Daoy (cell line): ENCODE measurements around the gene MPL. TPM values are rescaled to one million over a fixed set of nuclear protein-coding genes. Genes with fewer than 3 reads are reported as not detected.

ENCODE experiments used
- DNase-seq: peaks from one replicate; pipeline ENCODE4 v3.0.0-alpha.2; 2015; ENCODE audit warnings: low read depth
- total RNA-seq: library from RNA; depleted of rRNA; stranded (reverse); fragments of >200 nt; shearing (Covaris generic); gene quantifications from 2 replicates; pipeline ENCODE4 v1.2.3, GENCODE V29; 2014

Gene MPL
- total RNA-seq, 1 experiment from 2014 or later = 0.11 TPM

DNA sequence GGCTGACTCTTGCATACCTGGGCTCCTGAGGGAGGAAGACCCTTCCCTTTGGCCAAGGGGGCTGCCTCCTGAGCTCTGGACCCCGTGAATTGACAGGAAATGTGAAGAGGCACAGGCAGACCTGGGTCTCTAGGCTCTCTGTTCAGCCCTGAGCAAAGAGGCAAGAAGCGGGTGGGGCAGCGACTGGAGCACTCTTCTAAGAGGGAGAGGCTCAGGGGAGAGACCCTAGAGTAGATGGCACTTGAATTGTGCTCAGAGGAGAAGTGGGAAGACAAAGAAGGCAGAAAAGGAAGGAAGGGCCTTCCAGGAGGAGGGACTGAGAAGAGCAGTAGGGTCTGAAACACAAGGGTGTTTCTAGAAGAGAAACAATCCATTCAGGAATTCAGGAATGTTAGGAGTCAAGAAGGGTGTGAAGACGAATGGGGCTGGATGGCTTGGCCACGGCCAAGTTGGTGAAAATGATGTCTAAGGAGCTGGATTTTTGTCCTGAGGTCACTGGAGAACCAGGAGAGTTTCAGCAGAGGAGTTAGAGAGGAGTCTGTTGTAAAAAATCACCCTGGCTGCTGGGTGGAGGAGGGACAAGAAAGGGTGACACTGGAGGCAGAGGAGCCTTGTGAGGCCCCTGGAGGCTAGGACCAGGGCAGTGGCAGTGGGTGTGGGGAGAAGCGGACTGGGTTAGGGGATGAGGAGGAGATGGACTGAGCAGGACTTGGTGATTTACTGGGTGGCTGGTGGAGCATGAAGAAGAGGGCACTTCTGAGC is 31.5 kb upstream of the MPL start:
- DNase-seq = no peak

DNA sequence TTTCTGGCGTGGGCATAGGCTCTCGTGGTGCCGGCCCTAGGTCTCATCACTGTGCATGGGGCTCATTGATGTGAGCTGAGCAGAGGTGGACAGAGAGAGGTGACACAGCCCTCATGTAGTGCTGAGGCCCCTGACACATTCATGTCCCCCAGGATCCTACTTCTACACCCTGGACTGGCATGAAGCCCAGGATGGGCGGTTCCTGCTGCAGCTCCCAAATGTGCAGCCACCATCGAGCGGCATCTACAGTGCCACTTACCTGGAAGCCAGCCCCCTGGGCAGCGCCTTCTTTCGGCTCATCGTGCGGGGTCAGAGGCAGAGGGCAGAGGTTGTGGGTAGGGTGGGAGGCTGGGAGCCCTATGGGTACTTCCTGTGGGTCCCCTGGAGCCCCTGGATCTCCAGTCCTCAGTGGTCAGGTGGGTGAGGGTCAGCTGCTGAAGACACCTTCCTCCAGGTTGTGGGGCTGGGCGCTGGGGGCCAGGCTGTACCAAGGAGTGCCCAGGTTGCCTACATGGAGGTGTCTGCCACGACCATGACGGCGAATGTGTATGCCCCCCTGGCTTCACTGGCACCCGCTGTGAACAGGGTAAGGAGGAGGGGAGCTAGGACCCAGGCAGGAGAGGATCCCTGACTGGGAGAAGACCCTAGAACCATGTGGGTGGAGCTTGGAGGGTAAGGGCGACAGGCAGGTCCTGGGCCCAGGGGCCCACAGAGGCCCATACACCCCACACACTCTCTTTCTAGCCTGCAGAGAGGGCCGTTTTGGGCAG is 30.7 kb upstream of the MPL start:
- no peak for DNase-seq

DNA sequence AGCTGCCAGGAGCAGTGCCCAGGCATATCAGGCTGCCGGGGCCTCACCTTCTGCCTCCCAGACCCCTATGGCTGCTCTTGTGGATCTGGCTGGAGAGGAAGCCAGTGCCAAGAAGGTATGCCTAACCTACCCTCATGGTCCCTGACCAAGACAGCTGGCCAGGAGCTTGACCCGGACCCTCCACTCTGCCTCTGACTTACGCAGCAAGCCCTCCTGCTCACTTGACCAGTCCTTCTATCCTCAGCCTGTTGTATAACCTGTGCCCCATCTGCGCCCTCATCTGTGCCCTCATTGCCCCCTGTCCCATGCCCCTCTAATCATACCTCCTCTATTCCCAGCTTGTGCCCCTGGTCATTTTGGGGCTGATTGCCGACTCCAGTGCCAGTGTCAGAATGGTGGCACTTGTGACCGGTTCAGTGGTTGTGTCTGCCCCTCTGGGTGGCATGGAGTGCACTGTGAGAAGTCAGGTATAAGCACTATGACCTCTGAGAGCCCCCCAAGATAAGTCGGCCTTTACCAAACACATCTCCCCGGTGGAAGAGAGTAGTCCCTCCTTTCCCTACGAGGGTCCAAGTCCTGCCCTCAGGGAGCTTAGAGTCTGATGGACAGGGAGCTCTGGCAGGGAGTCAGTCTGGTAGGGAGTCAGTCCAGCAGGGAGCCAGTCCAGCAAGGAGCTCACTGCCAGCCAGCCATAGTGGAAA is 30.0 kb upstream of the MPL start:
- no peak for DNase-seq

DNA sequence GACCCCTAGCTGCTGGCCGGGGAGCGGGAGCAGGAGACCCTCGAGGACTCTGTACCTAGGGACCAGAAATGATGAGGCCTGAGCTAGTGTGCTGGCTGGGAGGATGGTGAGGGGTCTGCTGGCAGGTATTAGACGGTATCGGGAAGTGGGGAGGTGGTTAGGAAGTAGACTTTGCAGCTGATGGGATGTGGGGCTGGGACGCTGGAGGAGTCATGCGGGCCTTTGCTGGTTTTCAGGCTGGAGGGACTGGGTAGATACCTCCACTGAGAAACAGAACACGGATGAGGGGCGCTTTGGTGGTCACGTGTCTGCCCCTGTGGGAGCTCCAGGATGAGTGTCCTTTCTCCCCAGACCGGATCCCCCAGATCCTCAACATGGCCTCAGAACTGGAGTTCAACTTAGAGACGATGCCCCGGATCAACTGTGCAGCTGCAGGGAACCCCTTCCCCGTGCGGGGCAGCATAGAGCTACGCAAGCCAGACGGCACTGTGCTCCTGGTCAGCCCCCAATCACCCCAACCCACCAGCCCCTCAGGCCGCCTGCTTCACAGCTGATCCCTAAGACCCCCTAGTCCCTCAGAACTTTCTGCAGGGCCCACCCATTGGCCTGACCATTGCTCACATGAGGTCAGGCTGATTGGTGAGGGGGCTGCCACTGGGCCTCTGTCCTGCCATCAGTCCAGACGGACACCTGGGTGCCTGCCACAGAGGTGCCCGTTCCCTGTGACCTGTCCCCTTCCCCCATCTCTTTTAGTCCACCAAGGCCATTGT is 28.8 kb upstream of the MPL start:
- no peak for DNase-seq

DNA sequence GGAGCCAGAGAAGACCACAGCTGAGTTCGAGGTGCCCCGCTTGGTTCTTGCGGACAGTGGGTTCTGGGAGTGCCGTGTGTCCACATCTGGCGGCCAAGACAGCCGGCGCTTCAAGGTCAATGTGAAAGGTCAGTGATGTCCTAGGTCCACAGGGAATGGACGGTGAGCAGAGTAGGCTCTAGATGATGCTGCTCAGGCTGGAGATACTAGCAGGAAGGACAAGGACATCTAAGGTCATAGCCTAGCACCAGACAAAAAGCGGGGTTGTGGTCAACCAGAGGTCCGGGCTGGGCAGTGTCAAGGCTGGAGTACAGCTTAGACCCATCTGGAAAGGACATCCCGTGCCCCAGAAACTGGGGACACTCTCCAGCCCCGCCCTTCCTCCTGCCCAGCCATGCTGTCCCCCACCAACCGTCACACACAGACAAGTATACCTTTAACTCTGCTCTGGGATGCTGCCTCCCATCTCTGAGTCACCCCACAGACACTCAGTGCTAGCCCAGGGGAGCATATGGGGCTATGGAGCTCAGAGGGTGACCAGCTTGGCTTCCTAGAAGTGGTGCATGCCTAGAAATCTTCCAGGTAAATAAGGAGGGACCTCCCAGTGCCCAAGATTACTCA is 28.1 kb upstream of the MPL start:
- DNase-seq = no peak

DNA sequence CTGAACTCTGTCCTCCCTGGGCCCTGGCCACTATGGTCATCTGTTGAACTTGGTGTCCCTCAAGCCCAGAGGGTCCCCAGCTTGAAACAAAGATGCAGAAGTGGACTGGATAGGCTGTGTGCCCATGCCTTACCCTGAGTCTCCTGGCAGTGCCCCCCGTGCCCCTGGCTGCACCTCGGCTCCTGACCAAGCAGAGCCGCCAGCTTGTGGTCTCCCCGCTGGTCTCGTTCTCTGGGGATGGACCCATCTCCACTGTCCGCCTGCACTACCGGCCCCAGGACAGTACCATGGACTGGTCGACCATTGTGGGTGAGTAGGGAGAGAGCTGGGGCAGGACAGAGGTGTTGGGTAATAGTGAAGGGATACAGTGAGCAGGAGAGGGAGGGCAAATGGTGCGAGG is 26.1 kb upstream of the MPL start:
- DNase-seq = no peak

DNA sequence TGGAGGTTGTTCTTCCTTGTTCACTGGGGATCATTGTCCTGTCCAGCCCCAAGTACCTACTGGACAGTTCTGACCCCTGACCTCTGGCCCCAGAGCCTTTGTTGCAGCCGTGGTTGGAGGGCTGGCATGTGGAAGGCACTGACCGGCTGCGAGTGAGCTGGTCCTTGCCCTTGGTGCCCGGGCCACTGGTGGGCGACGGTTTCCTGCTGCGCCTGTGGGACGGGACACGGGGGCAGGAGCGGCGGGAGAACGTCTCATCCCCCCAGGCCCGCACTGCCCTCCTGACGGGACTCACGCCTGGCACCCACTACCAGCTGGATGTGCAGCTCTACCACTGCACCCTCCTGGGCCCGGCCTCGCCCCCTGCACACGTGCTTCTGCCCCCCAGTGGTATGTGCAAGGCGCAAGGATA is 25.4 kb upstream of the MPL start:
- DNase-seq = no peak

DNA sequence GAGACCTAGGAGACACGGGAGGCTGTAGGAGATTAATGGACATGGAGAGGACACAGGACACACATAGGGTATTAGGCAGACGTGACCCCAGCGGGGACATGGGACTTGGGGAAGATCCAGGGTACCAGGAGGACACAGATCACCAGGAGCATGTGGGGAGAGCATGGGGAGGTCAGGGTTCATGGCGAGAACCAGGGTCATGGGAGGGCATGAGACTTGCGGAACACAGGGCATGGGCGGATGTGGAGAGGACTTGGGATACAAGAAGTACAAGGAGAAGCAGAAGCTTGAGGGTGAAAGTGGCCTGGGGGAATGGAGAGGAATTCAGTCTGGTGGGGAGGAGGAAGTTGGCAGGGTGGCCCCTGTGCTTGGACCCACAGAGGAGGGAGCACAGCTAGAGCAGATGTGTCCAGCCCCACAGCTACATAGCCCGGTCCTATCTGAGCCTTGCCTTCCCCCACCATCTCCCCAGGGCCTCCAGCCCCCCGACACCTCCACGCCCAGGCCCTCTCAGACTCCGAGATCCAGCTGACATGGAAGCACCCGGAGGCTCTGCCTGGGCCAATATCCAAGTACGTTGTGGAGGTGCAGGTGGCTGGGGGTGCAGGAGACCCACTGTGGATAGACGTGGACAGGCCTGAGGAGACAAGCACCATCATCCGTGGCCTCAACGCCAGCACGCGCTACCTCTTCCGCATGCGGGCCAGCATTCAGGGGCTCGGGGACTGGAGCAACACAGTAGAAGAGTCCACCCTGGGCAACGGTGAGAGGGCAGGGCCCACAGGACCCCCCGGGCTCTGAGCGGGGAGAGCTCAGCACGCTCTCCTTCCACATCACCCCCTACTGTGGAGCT is 24.7 kb upstream of the MPL start:
- no peak for DNase-seq

DNA sequence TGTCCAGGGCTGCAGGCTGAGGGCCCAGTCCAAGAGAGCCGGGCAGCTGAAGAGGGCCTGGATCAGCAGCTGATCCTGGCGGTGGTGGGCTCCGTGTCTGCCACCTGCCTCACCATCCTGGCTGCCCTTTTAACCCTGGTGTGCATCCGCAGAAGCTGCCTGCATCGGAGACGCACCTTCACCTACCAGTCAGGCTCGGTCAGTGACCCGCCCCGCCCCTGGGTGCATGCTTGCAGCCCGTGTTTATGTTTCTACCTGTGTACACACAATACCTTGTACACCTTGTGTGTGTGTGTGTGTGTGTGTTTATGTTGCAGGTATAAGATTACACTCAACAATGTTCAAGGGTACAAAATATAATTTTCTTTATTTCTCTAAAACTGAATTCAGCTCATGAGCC is 23.8 kb upstream of the MPL start:
- no peak for DNase-seq

DNA sequence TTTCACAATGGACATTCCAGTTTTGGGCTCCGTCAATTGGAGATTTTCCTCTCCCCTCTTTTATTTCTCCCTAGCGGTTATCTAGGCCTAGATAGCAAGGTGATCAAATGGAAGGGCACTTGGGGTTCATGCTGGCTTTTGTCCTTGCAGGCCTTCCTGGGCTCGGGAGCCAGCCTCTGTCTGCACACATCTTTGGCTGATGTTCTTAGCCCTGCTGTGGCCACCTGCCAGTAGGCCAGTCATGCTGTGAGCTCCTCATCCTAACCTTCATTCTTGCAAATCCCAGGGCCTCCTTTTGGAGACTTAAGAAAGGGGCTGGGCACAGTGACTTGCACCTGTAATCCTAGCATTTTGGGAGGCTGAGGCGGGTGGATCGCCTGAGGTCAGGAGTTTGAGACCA is 23.4 kb upstream of the MPL start:
- no peak for DNase-seq

DNA sequence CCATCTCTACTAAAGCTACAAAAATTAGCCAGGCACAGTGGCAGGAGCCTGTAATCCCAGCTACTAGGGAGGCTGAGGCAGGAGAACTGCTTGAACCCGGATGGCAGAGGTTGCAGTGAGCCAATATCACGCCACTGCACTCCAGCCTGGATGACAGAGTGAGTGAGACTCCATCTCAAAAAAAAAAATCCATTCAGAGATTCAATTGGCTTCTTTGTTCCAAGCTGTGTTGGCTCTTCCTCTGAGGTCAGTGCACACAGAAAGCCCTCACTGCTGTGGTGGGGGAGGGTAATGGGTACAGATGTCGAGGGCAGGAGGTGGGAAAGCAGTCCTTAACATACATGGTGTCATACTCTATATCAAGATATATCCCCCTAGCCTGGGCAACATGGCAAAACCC is 22.1 kb upstream of the MPL start:
- no peak for DNase-seq

DNA sequence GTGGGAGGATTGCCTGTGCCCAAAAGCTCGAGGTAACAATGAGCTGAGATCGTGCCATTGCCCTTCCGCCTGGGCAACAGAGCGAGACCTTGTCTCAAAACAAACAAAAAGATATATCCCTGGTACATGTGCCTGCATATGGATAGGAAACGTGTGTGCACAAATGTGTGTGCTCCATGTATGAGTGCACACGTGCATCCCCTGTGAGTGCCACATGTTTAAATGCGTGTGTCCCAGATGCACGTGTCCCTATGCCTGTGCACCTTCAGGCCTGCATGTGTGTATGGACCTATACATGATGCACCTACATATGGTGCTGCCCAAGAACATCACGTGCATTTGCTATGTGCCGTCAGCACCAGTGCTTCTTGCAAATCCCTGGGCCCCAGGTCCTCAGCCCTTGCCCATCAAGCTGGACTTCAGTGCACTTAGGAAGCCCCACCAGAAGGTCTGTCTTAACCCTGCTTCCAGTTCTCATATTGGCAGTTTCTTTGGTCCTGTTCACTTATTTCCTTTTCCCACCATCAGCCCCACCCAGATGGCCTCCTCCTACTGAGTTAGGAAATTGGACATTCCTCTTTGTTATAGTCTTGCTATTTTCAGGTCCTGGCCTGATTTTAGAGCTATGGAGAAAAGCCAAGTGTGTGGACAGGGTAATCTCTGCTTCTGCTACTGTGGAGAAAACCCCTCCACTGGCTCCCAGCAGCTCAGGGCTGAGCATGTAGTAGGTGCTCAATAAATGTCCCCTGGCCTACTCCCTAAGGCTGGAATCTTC is 21.5 kb upstream of the MPL start:
- DNase-seq = no peak

DNA sequence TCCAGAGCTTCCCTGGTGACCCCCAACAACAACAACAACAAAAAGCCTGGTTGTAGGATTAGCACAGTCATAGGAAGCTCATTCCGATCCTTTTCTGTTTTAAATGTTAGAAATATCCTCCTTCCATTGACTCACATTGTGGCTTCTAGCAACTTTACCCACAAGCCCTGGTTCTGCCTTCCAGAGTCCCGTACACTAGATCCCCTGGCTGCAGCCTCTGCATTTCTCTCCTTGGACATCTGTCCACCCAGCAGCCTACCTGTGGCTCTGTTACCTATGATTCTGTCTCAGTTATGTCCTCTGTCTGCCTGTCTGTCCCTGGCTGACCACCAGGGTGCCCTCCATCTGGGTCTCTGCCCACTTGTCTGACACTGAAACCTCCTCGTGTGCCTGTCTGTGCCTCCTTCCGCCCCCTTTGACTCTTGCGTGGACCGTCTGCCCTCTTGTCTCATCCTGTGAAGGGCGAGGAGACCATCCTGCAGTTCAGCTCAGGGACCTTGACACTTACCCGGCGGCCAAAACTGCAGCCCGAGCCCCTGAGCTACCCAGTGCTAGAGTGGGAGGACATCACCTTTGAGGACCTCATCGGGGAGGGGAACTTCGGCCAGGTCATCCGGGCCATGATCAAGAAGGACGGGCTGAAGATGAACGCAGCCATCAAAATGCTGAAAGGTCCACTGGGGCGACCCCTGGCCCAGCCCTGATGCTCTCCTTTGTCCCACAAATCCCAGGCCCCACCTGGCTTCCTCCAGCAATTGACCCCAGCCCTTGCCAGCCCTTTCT is 20.7 kb upstream of the MPL start:
- DNase-seq = no peak

DNA sequence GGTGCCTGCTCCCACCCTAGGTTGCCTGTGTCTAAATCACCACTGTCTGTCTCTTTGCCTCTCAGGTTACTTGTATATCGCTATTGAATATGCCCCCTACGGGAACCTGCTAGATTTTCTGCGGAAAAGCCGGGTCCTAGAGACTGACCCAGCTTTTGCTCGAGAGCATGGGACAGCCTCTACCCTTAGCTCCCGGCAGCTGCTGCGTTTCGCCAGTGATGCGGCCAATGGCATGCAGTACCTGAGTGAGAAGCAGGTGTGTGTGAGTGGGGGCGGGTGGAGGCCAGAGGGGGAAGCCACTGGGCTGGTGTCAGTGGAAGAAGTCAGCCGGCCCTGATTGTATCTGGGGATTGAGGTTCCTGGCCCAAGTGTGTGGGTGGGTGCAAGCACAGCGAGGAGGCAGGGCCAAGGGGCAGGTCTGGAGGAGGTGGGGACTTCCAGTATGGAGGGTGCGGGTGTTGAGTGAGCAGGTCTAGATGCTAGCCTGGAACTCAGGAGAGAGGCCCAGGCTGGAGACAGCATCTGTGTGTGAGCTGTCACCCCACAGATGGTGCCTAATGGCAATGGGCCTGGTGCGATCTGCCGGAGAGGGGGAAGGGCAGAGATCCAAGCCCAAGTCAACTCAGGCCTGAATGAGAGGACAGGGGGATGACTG is 19.7 kb upstream of the MPL start:
- no peak for DNase-seq

DNA sequence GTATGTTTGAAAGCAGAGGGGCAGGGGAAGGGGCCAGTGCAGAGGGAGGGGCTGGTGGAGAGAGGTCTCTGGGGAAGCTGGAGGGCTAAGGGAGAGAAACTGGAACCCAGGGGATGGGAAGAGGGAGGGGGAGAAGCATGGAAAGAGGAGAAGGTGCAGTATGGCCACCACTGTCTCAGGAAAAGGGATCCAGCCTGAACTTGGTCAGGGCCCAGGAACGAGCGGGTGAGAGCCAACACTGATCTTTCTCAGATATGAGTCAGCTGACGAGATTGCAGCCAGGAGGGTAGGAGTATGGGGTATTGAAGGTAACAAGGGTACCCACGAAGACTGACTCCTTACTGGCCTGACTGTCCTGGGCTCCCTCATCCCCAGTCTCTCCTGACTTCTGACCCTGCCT is 18.8 kb upstream of the MPL start:
- DNase-seq = no peak

DNA sequence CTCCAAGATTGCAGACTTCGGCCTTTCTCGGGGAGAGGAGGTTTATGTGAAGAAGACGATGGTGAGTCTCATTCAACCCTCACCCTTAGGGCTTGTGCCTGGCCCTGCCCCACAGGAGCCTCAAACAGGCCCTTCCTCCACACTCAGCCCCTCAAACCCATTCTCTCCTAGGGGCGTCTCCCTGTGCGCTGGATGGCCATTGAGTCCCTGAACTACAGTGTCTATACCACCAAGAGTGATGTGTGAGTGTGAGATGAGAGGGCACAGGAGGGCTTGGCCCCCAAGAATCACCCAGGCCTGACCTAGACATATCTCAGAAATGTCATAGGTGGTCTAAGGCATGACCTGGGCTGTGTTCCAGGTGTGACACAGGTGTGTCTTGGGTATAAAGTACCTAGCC is 18.3 kb upstream of the MPL start:
- no peak for DNase-seq

DNA sequence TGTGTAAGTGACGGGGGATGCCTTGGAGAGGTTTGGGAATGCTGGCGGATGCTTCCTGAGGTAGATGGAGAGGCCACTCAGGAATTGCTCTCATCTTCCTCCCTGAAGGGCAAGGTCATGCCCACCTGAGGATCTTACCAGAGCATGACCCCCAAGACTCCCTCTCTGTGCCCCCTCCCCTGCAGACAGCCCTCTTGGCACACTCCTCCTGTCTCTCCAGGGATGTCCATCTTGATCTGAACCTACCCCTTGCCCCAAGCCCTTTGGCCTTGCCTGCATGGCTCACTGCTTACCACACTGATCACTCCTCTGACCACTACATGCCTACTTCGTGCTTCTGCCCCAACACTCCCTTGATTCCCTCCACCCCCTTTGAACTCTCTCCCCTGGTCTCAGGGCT is 17.9 kb upstream of the MPL start:
- DNase-seq = no peak

DNA sequence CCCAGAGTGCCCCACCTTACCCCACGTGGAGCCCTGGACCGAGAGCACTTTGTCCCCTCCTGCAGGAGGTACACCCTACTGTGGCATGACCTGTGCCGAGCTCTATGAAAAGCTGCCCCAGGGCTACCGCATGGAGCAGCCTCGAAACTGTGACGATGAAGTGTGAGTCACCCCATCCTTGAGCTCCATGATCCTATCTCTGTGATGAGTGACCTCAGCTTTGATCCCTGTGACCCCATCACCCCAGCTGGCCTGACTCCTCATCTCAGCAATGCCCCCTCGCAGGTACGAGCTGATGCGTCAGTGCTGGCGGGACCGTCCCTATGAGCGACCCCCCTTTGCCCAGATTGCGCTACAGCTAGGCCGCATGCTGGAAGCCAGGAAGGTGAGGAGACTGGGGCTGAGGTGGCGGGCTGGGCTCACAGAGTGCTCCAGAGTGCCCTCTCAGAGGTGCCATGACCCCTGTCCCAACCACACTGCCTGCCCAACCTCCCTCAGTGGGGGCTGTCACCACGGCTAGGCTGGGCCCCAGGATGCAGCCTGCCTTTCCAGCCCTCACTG is 16.2 kb upstream of the MPL start:
- DNase-seq = no peak
